Panc1 (cell line): ENCODE results near the gene EREG. TPM values are rescaled to one million over a fixed set of nuclear protein-coding genes. Genes with fewer than 3 reads are reported as not detected.

Experiments
- ATAC-seq: fragments of 200-7000 bp; cut with Tn5 transposase; 2 replicates; pipeline ENCODE4 v1.9.1; 2020; ENCODE audit warnings: mild to moderate bottlenecking, moderate library complexity
- BruUV-seq: library from RNA; stranded (reverse); fragments of 400-500 nt; replicated peaks from 2 replicates; lab custom pipeline; 2021; lab: Mats Ljungman, UMichigan
- CTCF ChIA-PET: fragments of 300-600 bp; sonication (Branson Sonifier 250); formaldehyde crosslinking; loops from one replicate; lab custom pipeline; 2022; ENCODE audit warnings: antibody characterized with exemption; lab: Charles Lee
- POLR2A ChIA-PET: fragments of 300-600 bp; sonication (Branson Sonifier 250); formaldehyde crosslinking; loops from one replicate; lab custom pipeline; 2022; ENCODE audit warnings: antibody characterized with exemption; lab: Charles Lee
- DNase-seq: peaks from one replicate; pipeline ENCODE4 v3.0.0-alpha.2; 2010; ENCODE audit warnings: low read depth, low spot score
- H3K27ac ChIP-seq: 2 replicates; pipeline ENCODE4 v1.5.1; 2011; ENCODE audit warnings: mild to moderate bottlenecking, low read length, inconsistent platforms
- H3K27me3 ChIP-seq: fragments of 200-500 bp; sonication (Bioruptor generic); 2 replicates; pipeline ENCODE4 v1.6.0; 2014; ENCODE audit warnings: low read length, inconsistent platforms; ENCODE audit not compliant: control insufficient read depth, insufficient read depth
- H3K36me3 ChIP-seq: fragments of 200-500 bp; sonication (Bioruptor generic); 2 replicates; pipeline ENCODE4 v1.5.1; 2014; ENCODE audit warnings: inconsistent platforms, mild to moderate bottlenecking, low read length, moderate library complexity; ENCODE audit not compliant: control insufficient read depth, insufficient read depth
- H3K4me1 ChIP-seq: 2 replicates; pipeline ENCODE4 v1.5.1; 2011; ENCODE audit warnings: inconsistent platforms, mild to moderate bottlenecking, low read length, moderate library complexity; ENCODE audit not compliant: control insufficient read depth, insufficient read depth
- H3K4me3 ChIP-seq, 2 experiments: 2 replicates each; pipeline ENCODE4 v1.5.1; 2011 to 2012; ENCODE audit warnings: low read depth in 2 of 2, low read length in 2 of 2, mild to moderate bottlenecking in 2 of 2, inconsistent platforms in 1 of 2, moderate library complexity in 1 of 2
- H3K9me3 ChIP-seq: fragments of 200-500 bp; sonication (Bioruptor generic); 2 replicates; pipeline ENCODE4 v1.5.1; 2014; ENCODE audit warnings: low read depth, mild to moderate bottlenecking, inconsistent platforms, low read length, moderate library complexity; ENCODE audit not compliant: control insufficient read depth, insufficient read depth
- CTCF ChIP-seq: fragments of 450-650 bp; IDR thresholded peaks from 2 replicates; pipeline ENCODE4 v1.5.1; 2017; ENCODE audit warnings: mild to moderate bottlenecking
- POLR2AphosphoS5 ChIP-seq: IDR thresholded peaks from 2 replicates; pipeline ENCODE4 v1.6.1; 2012; ENCODE audit warnings: mild to moderate bottlenecking, low read depth, low read length, moderate library complexity
- REST ChIP-seq, 2 experiments: IDR thresholded peaks; 2 replicates each; pipeline ENCODE4 v1.6.1; 2011 to 2012; ENCODE audit warnings: low read depth in 2 of 2, control low read depth in 1 of 2, low read length in 1 of 2, mild to moderate bottlenecking in 1 of 2, moderate library complexity in 1 of 2; ENCODE audit not compliant: insufficient read depth in 1 of 2
- SIN3A ChIP-seq: IDR thresholded peaks from 2 replicates; pipeline ENCODE4 v1.6.1; 2012; ENCODE audit warnings: low read depth, mild to moderate bottlenecking, low read length, moderate library complexity, borderline replicate concordance; ENCODE audit not compliant: insufficient read depth
- TCF7L2 ChIP-seq: IDR thresholded peaks from 2 replicates; pipeline ENCODE4 v1.6.1; 2011; ENCODE audit warnings: mild to moderate bottlenecking, low read depth, low read length, inconsistent platforms
- in situ Hi-C: cut with HindIII; loops from 2 replicates; pipeline ENCODE4 v1.10.0; 2016; ENCODE audit warnings: low sequenced_read_pairs, low pct_unique_long_range_greater_than_20kb
- intact Hi-C: fragments of 100-400 bp; cut with micrococcal nuclease; formaldehyde crosslinking; loops from one replicate; pipeline ENCODE4 v1.10.0; 2022; ENCODE audit not compliant: unreplicated experiment
- total RNA-seq: library from RNA; stranded (reverse); gene quantifications from one replicate; pipeline ENCODE4 v1.2.1, GENCODE V29; 2021; ENCODE audit not compliant: unreplicated experiment

Gene EREG
- total RNA-seq, 1 experiment from 2014 or later = 2.1 TPM

- ATAC-seq = no peak
- DNase-seq = no peak
- no TSS peak for BruUV-seq
- no peaks in the 10 kb centered on the region for H3K36me3 ChIP-seq
- H3K4me1 ChIP-seq = no peaks in the 10 kb centered on the region
- no peak for TF ChIP-seq TCF7L2
- no peak for TF ChIP-seq SIN3A
- H3K4me3 ChIP-seq = no peak overlapping the region
- no peaks in the 10 kb centered on the region for H3K27me3 ChIP-seq
- in situ Hi-C loops = no loop called here
- no peak overlapping the region for H3K27ac ChIP-seq
- intact Hi-C loops = no loop called here
- CTCF ChIA-PET = no interaction called here
- no peaks in the 10 kb centered on the region for H3K9me3 ChIP-seq
- POLR2A ChIA-PET = no interaction called here
Measured at GRCh38 chr4:74414149-74414809, 49.3 kb downstream of the EREG start.

GRCh38 chr4:74415602-74416300 lies 50.8 kb downstream of the EREG start:
- CTCF ChIA-PET = no interaction called here
- in situ Hi-C loops = no loop called here
- intact Hi-C loops = no loop called here
- BruUV-seq = no TSS peak
- no peaks in the 10 kb centered on the region for H3K9me3 ChIP-seq
- ATAC-seq (no peak), DNase-seq (no peak)
- no peaks in the 10 kb centered on the region for H3K36me3 ChIP-seq
- POLR2A ChIA-PET = no interaction called here
- H3K27ac ChIP-seq = no peak overlapping the region
- no peaks in the 10 kb centered on the region for H3K4me1 ChIP-seq
- no peaks in the 10 kb centered on the region for H3K27me3 ChIP-seq
- H3K4me3 ChIP-seq = no peak overlapping the region
- TF ChIP-seq TCF7L2 (no peak), CTCF (no peak)

DNA sequence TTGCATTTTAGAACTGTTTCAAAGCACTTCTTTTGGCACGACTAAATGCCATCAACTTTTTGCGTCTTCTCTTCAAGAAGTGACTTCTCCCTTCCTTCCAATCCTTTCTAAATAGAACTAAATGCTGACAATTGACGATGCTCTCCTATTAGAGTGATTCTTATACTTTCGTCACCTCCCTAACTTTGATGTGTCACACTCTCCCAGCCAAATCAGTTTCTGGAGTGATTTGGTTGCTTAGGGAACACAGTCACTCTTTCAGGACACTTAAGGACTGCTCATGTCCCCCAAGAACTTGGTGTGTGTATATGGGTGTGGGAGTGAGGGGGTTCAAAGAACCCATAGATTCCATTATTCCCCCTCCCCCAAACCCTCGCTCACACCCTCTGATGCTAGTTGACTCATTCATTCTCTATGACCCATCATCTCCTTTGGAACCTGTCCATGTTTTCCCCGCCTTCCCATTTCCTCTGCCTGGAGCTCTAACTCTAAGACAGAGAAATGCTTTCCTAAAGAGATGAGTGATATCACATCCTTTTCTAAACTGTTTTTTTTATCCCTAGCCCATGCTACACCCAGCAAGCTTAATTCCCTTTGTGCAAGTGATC lies 53.2 kb downstream of the EREG start:
- Histone ChIP-seq H3K36me3 (no peaks in the 10 kb centered on the region), H3K27me3 (no peaks in the 10 kb centered on the region), H3K27ac (no peak overlapping the region), H3K4me1 (no peaks in the 10 kb centered on the region), H3K4me3 (no peak overlapping the region), H3K9me3 (no peaks in the 10 kb centered on the region)
- TF ChIP-seq TCF7L2 (no peak), POLR2AphosphoS5 (no peak), REST (IDR thresholded peaks at IDR 0.05; ENCODE audit: insufficient read depth in 1 of 2, low read depth in 2 of 2, low read length in 1 of 2) (no peak), SIN3A (no peak), CTCF (no peak)
- CTCF ChIA-PET = no interaction called here
- in situ Hi-C loops (no loop called here), intact Hi-C loops (no loop called here)
- no TSS peak for BruUV-seq
- POLR2A ChIA-PET = no interaction called here
- DNase-seq (peak; percentile 47), ATAC-seq (no peak)
